GM19351 (cell line): ENCODE results near the gene CLDN25.
"Not testable (repeated sequence)": the region's sequence is repeated elsewhere in the genome, so short reads cannot be mapped to it uniquely, and the experiment has no call there.

ENCODE experiments used
- ATAC-seq: cut with Tn5 transposase; IDR thresholded peaks from one replicate; pipeline ENCODE4 v1.9.1; 2021; ENCODE audit warnings: mild to moderate bottlenecking, moderate library complexity; ENCODE audit not compliant: unreplicated experiment

CLDN25 gene

GRCh38 chr11:113779496-113779895 is at the start of gene CLDN25:
TSS of gene CLDN25 (plus strand) at chr11:113779796. CDS start at chr11:113779796, 0 bp downstream.
- ATAC-seq, result no peak

GRCh38 chr11:113730887-113731726 is 48.5 kb upstream of the CLDN25 start:
- no peak for ATAC-seq

- ATAC-seq, result no peak
These were observed 47.5 kb upstream of the CLDN25 start for GRCh38 chr11:113732092-113732491.

GRCh38 chr11:113736323-113736722 is 43.3 kb upstream of the CLDN25 start:
- no peak for ATAC-seq

GRCh38 chr11:113752932-113753331 is 26.7 kb upstream of the CLDN25 start:
- no peak for ATAC-seq

- ATAC-seq, result no peak
These were observed 19.4 kb upstream of the CLDN25 start for GRCh38 chr11:113760241-113760640.

GRCh38 chr11:113763040-113763439 is 16.6 kb upstream of the CLDN25 start:
- ATAC-seq, result not testable (repeated sequence)

GRCh38 chr11:113764527-113765219 is 14.9 kb upstream of the CLDN25 start:
- no peak for ATAC-seq

- ATAC-seq, result no peak
These were observed 7.6 kb upstream of the CLDN25 start for GRCh38 chr11:113771964-113772363.

GRCh38 chr11:113773092-113773415 is 6.5 kb upstream of the CLDN25 start:
- ATAC-seq, result no peak

- ATAC-seq, result peak; percentile 97
These were observed 6.0 kb upstream of the CLDN25 start, which contains the start of gene ZW10 for GRCh38 chr11:113773416-113774173. TSS of gene ZW10 (minus strand) at chr11:113773692. CDS start at chr11:113773666, 26 bp downstream.

- no peak for ATAC-seq
These were observed 5.5 kb upstream of the CLDN25 start for GRCh38 chr11:113774174-113774503.

GRCh38 chr11:113778111-113778910 is 1.3 kb upstream of the CLDN25 start:
- ATAC-seq, result no peak

GRCh38 chr11:113781682-113782081 is 2.1 kb downstream of the CLDN25 start:
- ATAC-seq, result no peak

- no peak for ATAC-seq
These were observed 2.5 kb downstream of the CLDN25 start for GRCh38 chr11:113782134-113782533.

- ATAC-seq, result not testable (repeated sequence)
These were observed 9.4 kb downstream of the CLDN25 start for GRCh38 chr11:113789016-113789415.

- no peak for ATAC-seq
These were observed 10.2 kb downstream of the CLDN25 start for GRCh38 chr11:113789675-113790320.

GRCh38 chr11:113796663-113797259 is 17.2 kb downstream of the CLDN25 start:
- ATAC-seq, result peak; percentile 69

- ATAC-seq, result no peak
These were observed 23.0 kb downstream of the CLDN25 start for GRCh38 chr11:113802621-113803020.

GRCh38 chr11:113805640-113806039 is 26.0 kb downstream of the CLDN25 start:
- no peak for ATAC-seq
